OCI-LY7 (cell line): ENCODE data around the gene GJB3.

Source experiments
- CTCF ChIP-seq: fragments of 200-600 bp; sonication (generic); conservative IDR thresholded peaks from 2 replicates; pipeline ENCODE4 v1.5.1; 2014; ENCODE audit warnings: mild to moderate bottlenecking, antibody characterized with exemption, low read length, moderate library complexity, mixed read lengths
- EZH2phosphoT487 ChIP-seq: fragments of 200-600 bp; sonication (generic); IDR thresholded peaks from 2 replicates; pipeline ENCODE4 v1.6.1; 2018; ENCODE audit warnings: low read depth, borderline replicate concordance, mild to moderate bottlenecking, mixed run types, antibody characterized with exemption, low read length, moderate library complexity, mixed read lengths

DNA sequence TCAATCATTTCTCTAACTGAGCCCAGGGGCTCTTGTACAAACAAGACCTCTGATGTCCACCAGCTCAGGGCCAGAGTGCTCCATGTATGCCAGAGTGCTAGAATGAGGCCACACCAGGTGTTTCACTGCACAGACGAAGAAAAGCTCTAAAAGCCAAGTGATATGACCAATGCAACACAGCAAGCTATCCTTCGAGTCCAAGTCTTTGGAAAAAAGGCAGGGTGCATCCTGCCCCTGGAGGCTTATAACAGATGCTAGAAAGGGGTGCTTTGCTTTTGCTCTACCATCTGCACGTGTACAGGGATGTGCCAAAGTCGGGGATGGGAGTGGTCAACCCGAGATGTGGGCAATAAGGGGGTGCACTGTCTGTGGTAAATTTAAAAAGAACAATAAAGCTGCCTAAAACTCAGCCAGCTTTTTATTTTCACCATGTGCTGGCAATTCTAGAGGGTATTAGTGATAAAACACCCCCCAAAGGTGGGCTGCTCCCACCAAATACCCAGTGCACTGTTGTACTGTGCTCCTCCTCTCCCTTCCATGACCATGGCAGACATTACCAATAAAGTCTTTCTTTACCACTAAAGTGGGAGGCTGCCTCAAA is 46.4 kb downstream of the GJB3 start:
- no peak for TF ChIP-seq CTCF
- TF ChIP-seq EZH2phosphoT487: no peak
